MM.1S (cell line): Measurements from ENCODE around the gene CALD1.

Experiments
- DNase-seq: peaks from one replicate; pipeline ENCODE4 v3.0.0-alpha.2; 2015
- H2AFZ ChIP-seq: fragments of 300-600 bp; sonication (generic); 2 replicates; pipeline ENCODE4 v1.6.0; 2016; ENCODE audit warnings: antibody characterized with exemption, low read length
- H3F3A ChIP-seq: fragments of 300-600 bp; sonication (generic); 2 replicates; pipeline ENCODE4 v1.6.1; 2016; ENCODE audit warnings: mild to moderate bottlenecking, antibody characterized with exemption, low read length, moderate library complexity, mixed read lengths; ENCODE audit not compliant: insufficient read depth
- H3K27ac ChIP-seq: fragments of 300-600 bp; sonication (generic); 2 replicates; pipeline ENCODE4 v1.5.1; 2016; ENCODE audit warnings: mild to moderate bottlenecking, low read length
- H3K27me3 ChIP-seq: fragments of 300-600 bp; sonication (generic); replicated peaks from 2 replicates; pipeline ENCODE4 v1.6.0; 2016; ENCODE audit warnings: low read length; ENCODE audit not compliant: insufficient read depth
- H3K36me3 ChIP-seq: fragments of 300-600 bp; sonication (generic); replicated peaks from 2 replicates; pipeline ENCODE4 v1.6.1; 2016; ENCODE audit warnings: mild to moderate bottlenecking, low read length, mixed read lengths; ENCODE audit not compliant: insufficient read depth
- H3K4me1 ChIP-seq: fragments of 300-600 bp; sonication (generic); 2 replicates; pipeline ENCODE4 v1.6.1; 2016; ENCODE audit warnings: low read length, mixed read lengths
- H3K4me2 ChIP-seq: fragments of 300-600 bp; sonication (generic); 2 replicates; pipeline ENCODE4 v1.6.0; 2016; ENCODE audit warnings: low read depth, low read length
- H3K4me3 ChIP-seq: fragments of 300-600 bp; sonication (generic); 2 replicates; pipeline ENCODE4 v1.5.1; 2016; ENCODE audit warnings: low read length, mixed read lengths
- H3K79me2 ChIP-seq: fragments of 300-600 bp; sonication (generic); 2 replicates; pipeline ENCODE4 v1.6.1; 2016; ENCODE audit warnings: mixed run types, low read length, mixed read lengths
- H3K9ac ChIP-seq: fragments of 300-600 bp; sonication (generic); 2 replicates; pipeline ENCODE4 v1.6.1; 2016; ENCODE audit warnings: low read length, mixed read lengths
- H3K9me2 ChIP-seq: fragments of 300-600 bp; sonication (generic); replicated peaks from 2 replicates; pipeline ENCODE4 v1.6.1; 2016; ENCODE audit warnings: mild to moderate bottlenecking, low read length, mixed read lengths; ENCODE audit not compliant: insufficient read depth
- H3K9me3 ChIP-seq: fragments of 300-600 bp; sonication (generic); replicated peaks from 2 replicates; pipeline ENCODE4 v1.6.1; 2016; ENCODE audit warnings: mild to moderate bottlenecking, low read length, mixed read lengths; ENCODE audit not compliant: insufficient read depth
- H4K20me1 ChIP-seq: fragments of 300-600 bp; sonication (generic); 2 replicates; pipeline ENCODE4 v1.6.1; 2016; ENCODE audit warnings: mild to moderate bottlenecking, low read length, moderate library complexity, mixed read lengths; ENCODE audit not compliant: insufficient read depth
- EZH2 ChIP-seq: fragments of 300-600 bp; sonication (generic); optimal IDR thresholded peaks from 2 replicates; pipeline ENCODE3; 2017; ENCODE audit warnings: low read depth, mild to moderate bottlenecking, antibody characterized with exemption, low read length, mixed read lengths
- EZH2phosphoT487 ChIP-seq: fragments of 300-600 bp; sonication (generic); IDR thresholded peaks from 2 replicates; pipeline ENCODE4 v1.6.1; 2018; ENCODE audit warnings: antibody characterized with exemption, low read length
- TF ChIP-seq, protein P1 (sequence below): fragments of 300-600 bp; sonication (generic); IDR thresholded peaks from 2 replicates; pipeline ENCODE4 v1.5.1; 2016; ENCODE audit warnings: antibody characterized with exemption, low read length, mixed read lengths

Gene CALD1

DNA sequence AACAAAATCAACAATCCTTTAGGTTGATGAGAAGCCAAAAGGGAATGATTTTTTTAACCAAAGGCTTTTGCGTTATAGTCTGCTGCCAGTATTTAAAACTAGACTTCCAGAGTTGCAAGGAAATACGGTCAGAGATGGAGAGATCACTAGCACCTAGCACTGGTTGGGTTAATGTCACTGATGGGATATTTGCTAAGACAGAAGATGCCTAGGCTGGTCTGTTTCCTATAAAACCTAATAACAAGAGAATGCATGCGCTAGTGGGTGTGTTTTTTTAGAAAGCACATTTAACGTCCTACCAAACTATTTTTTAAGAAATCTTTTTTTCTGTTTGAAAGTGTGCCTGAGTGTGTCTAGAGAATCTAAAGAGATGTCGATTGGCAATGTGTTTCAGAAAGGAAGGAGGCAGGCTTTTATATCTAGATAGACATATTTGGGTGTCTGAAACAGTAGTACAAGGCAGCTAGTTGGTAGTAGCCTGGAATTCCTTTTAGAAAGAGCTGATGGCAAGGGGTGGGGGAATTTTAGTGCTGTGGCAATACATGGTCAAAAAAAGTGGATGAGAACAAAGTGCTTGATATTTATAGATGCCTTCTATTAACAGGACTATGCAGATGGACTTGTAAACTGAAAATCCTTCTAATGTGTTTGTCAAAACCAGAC lies 863 bp downstream of the CALD1 start:
- no peaks in the 10 kb centered on the region for H3K79me2 ChIP-seq
- H3K4me1 ChIP-seq: no peaks in the 10 kb centered on the region
- H2AFZ ChIP-seq: no peak overlapping the region
- DNase-seq: no peak
- no peaks in the 10 kb centered on the region for H3K27me3 ChIP-seq
- H3K9ac ChIP-seq: no peak overlapping the region
- no peaks in the 10 kb centered on the region for H3K9me2 ChIP-seq
- TF ChIP-seq, protein P1, sequence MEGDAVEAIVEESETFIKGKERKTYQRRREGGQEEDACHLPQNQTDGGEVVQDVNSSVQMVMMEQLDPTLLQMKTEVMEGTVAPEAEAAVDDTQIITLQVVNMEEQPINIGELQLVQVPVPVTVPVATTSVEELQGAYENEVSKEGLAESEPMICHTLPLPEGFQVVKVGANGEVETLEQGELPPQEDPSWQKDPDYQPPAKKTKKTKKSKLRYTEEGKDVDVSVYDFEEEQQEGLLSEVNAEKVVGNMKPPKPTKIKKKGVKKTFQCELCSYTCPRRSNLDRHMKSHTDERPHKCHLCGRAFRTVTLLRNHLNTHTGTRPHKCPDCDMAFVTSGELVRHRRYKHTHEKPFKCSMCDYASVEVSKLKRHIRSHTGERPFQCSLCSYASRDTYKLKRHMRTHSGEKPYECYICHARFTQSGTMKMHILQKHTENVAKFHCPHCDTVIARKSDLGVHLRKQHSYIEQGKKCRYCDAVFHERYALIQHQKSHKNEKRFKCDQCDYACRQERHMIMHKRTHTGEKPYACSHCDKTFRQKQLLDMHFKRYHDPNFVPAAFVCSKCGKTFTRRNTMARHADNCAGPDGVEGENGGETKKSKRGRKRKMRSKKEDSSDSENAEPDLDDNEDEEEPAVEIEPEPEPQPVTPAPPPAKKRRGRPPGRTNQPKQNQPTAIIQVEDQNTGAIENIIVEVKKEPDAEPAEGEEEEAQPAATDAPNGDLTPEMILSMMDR: no peak
- TF ChIP-seq EZH2phosphoT487 (no peak), EZH2 (no peak)
- H3K36me3 ChIP-seq: no peaks in the 10 kb centered on the region
- no peaks in the 10 kb centered on the region for H3K9me3 ChIP-seq
- no peaks in the 10 kb centered on the region for H3F3A ChIP-seq
- no peaks in the 10 kb centered on the region for H4K20me1 ChIP-seq
- no peak overlapping the region for H3K4me3 ChIP-seq
- no peak overlapping the region for H3K27ac ChIP-seq
- no peak overlapping the region for H3K4me2 ChIP-seq

DNA sequence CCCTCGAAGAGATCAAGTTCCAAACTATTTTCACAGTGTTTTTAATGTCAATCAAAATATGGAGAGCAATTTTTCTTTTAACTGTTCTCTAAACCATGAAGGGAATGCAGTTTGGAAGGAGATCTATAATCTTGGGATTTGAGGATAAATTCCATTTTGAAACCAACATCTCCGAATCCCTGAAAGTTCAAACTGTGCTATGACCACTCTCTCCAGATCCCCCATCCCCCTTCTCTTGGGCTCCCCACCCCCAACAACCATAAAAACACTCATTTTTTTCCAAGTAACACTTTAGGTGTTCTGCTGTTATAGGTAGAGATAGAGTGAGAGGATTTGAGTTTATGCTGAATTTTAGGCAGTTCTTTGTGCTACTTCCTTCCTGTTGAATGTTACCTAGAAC lies 1.7 kb downstream of the CALD1 start:
- H3K27ac ChIP-seq: no peak overlapping the region
- H4K20me1 ChIP-seq: no peaks in the 10 kb centered on the region
- H3F3A ChIP-seq: no peaks in the 10 kb centered on the region
- no peaks in the 10 kb centered on the region for H3K9me3 ChIP-seq
- H3K79me2 ChIP-seq: no peaks in the 10 kb centered on the region
- no peak for DNase-seq
- no peaks in the 10 kb centered on the region for H3K9me2 ChIP-seq
- no peak overlapping the region for H2AFZ ChIP-seq
- H3K4me2 ChIP-seq: no peak overlapping the region
- H3K4me1 ChIP-seq: no peaks in the 10 kb centered on the region
- no peaks in the 10 kb centered on the region for H3K36me3 ChIP-seq
- no peaks in the 10 kb centered on the region for H3K27me3 ChIP-seq
- H3K4me3 ChIP-seq: no peak overlapping the region
- H3K9ac ChIP-seq: no peak overlapping the region
- TF ChIP-seq EZH2: no peak
- TF ChIP-seq, protein P1: no peak
- TF ChIP-seq EZH2phosphoT487: no peak

DNA sequence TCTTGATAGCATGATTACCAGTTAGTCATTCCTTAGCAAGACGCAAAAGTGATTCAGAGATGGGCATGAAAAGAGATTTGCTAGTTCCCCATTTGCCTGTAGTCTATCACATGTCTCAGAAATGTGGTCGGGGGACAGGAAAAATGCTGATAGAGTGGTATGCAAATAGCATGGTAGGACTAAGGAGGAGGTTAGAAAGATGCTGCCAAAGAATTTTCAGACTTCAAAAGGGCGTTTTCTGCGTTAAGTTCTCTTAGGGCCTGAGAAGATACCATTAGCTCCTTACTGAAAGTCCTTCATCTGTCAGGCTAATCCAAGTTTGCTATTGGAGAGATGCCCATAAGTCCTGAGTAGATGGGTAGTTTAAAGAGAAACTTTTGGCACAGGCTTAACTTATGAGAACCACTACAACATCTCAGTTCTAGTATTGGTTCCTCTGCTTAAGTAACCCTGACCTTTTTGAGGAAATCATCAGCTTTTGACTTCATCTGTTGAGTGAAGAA lies 2.7 kb downstream of the CALD1 start:
- Histone ChIP-seq H4K20me1 (no peaks in the 10 kb centered on the region), H3K4me2 (no peak overlapping the region), H3K36me3 (no peaks in the 10 kb centered on the region), H3K27me3 (no peaks in the 10 kb centered on the region), H3K9ac (no peak overlapping the region), H3K4me3 (no peak overlapping the region), H2AFZ (no peak overlapping the region), H3K9me3 (no peaks in the 10 kb centered on the region), H3K79me2 (no peaks in the 10 kb centered on the region), H3K4me1 (no peaks in the 10 kb centered on the region), H3K9me2 (no peaks in the 10 kb centered on the region), H3K27ac (no peak overlapping the region), H3F3A (no peaks in the 10 kb centered on the region)
- no peak for DNase-seq
- TF ChIP-seq, protein P1: no peak
- no peak for TF ChIP-seq EZH2
- TF ChIP-seq EZH2phosphoT487: no peak
